ENCODE measurements around the gene FBXW9. TPM values are rescaled to one million over a fixed set of nuclear protein-coding genes. Genes with fewer than 3 reads are reported as not detected.

FBXW9 gene
- total RNA-seq, 6 donors from 2014 or later = 6.5 to 13.7 (median 8.7) TPM

DNA sequence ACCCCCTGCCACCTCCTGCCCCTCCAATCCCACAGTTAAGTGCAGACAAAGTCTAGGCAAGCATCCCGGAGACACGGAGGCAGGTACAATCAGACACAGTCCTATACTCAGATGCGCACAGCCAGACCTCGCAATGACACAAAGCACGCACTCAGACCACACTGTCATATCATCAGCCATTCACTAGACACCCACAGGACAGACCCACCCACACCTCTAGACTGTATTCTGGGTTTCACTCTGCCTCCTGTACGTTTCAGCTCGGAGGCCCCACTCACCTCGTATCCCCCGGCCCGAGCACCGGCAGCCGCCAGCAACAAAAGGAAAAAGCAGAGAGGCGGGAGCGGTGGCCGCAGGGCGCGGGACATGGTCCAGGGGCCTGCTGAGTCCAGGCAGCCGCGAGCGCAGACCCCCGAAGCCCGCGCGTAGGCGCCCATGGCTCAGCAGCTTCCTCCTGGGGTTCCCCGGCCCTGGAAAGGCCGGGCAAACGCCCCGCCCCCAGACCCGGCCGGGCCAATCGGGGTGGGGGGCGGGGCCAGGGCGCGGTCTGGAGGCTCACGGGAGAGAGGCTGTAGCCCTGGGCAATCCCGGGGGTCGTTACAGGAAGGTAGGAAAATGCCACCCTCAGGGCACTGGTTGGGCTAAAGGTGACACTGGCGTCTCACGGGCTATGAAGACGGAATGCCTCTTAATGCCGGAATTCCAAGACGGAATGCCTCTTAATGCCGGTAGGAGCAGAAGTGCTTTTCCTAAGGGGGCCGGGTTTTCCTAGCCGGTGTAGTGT is 30.0 kb downstream of the FBXW9 start, which contains the start of the genes MAN2B1 and WDR83:
Gene MAN2B1 (minus strand): TSS at position 478 of the 784 bp plus-strand sequence. CDS start 41 bp downstream, at position 437.
Gene WDR83 (plus strand): TSS at position 543 of the 784 bp plus-strand sequence. CDS start 2,984 bp downstream, outside the sequence.
- Histone ChIP-seq H3K4me1 (peaks cover 40 to 60% (median 44%) of the 10 kb centered on the region in 4 donors), H3K4me3 (peak within 1 kb of the TSS; percentile 69 to 90 (median 80)), H3K36me3 (peaks cover 0 to 35% (median 22%) of the 10 kb centered on the region in 4 donors), H3K27me3 (no peaks in the 10 kb centered on the region), H3K9me3 (no peaks in the 10 kb centered on the region), H3K27ac (peak within 1 kb of the TSS; percentile 79 to 89 (median 84))
- 2% methylated on average over 24 to 34 of the region's 46 CpGs for WGBS, 2 donors
- peak; percentile 87 for ATAC-seq (ENCODE audit: low FRiP score in 2 of 2)
- TF ChIP-seq POLR2AphosphoS5 (IDR thresholded peaks at IDR 0.05) (peak; percentile 30 to 46), EP300 (IDR thresholded peaks at IDR 0.05) (no peak), POLR2A (IDR thresholded peaks at IDR 0.05) (peak in 3 of 4 donors; percentile 36 to 65 (median 38))
- TF ChIP-seq, protein P1, sequence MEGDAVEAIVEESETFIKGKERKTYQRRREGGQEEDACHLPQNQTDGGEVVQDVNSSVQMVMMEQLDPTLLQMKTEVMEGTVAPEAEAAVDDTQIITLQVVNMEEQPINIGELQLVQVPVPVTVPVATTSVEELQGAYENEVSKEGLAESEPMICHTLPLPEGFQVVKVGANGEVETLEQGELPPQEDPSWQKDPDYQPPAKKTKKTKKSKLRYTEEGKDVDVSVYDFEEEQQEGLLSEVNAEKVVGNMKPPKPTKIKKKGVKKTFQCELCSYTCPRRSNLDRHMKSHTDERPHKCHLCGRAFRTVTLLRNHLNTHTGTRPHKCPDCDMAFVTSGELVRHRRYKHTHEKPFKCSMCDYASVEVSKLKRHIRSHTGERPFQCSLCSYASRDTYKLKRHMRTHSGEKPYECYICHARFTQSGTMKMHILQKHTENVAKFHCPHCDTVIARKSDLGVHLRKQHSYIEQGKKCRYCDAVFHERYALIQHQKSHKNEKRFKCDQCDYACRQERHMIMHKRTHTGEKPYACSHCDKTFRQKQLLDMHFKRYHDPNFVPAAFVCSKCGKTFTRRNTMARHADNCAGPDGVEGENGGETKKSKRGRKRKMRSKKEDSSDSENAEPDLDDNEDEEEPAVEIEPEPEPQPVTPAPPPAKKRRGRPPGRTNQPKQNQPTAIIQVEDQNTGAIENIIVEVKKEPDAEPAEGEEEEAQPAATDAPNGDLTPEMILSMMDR (IDR thresholded peaks at IDR 0.05) = no peak
- peak; percentile 82 to 96 for DNase-seq

DNA sequence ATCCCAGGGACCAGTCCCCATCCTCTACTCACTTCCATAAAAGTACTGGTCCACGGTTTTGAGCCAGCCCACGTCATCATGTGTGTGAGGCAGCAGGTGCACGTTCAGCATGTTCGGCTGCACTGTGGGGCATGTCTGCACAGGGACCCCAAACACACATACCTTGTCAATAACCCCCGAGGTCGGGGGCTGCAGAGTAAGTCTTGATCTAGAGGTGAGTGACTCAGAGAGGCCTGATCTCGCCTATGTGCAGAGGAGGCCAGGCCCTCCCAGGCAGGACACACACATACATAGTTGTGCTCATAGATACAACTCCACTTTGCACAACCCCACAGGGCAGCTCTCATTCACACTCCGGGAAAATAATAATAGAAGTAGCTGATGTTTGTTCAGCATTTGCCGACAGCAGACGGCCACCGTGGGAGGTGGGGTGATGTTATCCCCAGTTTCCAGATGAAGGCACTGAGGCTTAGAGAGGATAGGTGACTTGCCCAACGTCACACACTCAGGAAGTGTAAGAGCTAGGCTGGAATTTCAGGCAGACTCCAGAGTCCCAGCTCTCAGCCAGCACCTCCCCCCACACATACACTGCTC is 30.7 kb downstream of the FBXW9 start:
- peak overlapping the region; percentile 69 to 90 (median 80) for H3K4me3 ChIP-seq
- peak overlapping the region; percentile 79 to 89 (median 84) for H3K27ac ChIP-seq
- ATAC-seq (ENCODE audit: low FRiP score in 2 of 2) = no peak
- 47 to 49% methylated on average over 6 to 12 of the region's 12 CpGs for WGBS, 2 donors
- H3K4me1 ChIP-seq = peaks cover 39 to 54% (median 44%) of the 10 kb centered on the region in 4 donors
- TF ChIP-seq POLR2AphosphoS5 (IDR thresholded peaks at IDR 0.05) = no peak
- TF ChIP-seq POLR2A (IDR thresholded peaks at IDR 0.05) = no peak
- no peak for TF ChIP-seq EP300 (IDR thresholded peaks at IDR 0.05)
- TF ChIP-seq, protein P1 (IDR thresholded peaks at IDR 0.05) = no peak
- peak in 1 of 2 donors; percentile 27 for DNase-seq
- peaks cover 5 to 42% (median 29%) of the 10 kb centered on the region in 4 donors for H3K36me3 ChIP-seq
- H3K27me3 ChIP-seq = no peaks in the 10 kb centered on the region
- H3K9me3 ChIP-seq = no peaks in the 10 kb centered on the region

- H3K27me3 ChIP-seq = no peaks in the 10 kb centered on the region
- no peak for TF ChIP-seq POLR2AphosphoS5 (IDR thresholded peaks at IDR 0.05)
- TF ChIP-seq, protein P1 (IDR thresholded peaks at IDR 0.05) = no peak
- peak in 1 of 4 donors; percentile 33 for TF ChIP-seq POLR2A (IDR thresholded peaks at IDR 0.05)
- peaks cover 34 to 49% (median 38%) of the 10 kb centered on the region in 4 donors for H3K4me1 ChIP-seq
- WGBS, 2 donors = 66 to 74% methylated on average over 7 to 10 of the region's 10 CpGs
- peaks cover 6 to 47% (median 33%) of the 10 kb centered on the region in 4 donors for H3K36me3 ChIP-seq
- DNase-seq (peak in 1 of 2 donors; percentile 84), ATAC-seq (ENCODE audit: low FRiP score in 2 of 2) (peak; percentile 34 to 49)
- peak overlapping the region in 3 of 4 donors; percentile 69 to 90 (median 84) for H3K4me3 ChIP-seq
- H3K27ac ChIP-seq = peak overlapping the region in 3 of 4 donors; percentile 82 to 89 (median 87)
- H3K9me3 ChIP-seq = no peaks in the 10 kb centered on the region
Observed at GRCh38 chr19:12665281-12665573, 31.2 kb downstream of the FBXW9 start.

DNA sequence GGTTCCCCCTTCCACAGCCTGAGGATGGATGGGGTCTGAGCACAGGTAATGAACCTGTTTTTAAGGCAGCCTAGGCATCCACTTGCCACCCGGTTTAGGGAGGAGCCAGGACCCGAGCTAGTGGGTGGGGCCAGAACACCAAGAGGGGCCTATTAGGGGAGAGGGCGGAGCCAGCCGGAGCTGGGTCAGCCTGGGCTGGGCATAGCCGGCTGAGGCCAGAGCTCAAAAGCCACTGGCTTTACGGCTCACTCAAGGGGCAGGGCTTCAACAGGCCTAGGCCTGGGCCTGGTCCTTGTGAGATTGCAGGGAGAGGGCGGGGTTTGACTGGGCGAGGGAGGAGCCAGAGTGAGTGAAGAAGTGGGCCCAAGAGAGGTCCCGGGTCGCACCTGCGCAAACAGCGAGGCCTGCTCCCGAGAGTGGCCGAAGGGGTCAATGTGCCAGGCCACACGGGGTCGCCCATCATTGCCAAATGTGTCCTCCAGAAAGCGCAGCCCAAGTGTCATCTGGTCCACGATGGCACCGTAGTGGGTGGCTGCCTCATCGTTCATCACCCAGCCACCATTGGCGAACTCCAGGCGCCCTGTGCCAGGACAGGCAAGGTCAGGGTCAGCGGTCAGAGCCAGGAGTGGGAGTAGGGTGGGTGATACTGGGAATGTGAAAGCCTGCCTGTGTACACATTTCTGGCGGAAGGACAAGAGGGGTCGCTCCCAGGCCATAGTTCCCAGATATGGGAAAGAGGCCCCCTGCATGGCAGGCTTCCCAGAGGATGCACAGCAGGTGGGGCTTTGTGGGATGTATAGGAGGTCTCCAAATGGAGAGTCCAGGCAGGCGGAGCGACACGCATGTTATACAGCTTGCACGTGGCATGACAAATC is 31.8 kb downstream of the FBXW9 start:
- TF ChIP-seq POLR2AphosphoS5 (IDR thresholded peaks at IDR 0.05) (no peak), EP300 (IDR thresholded peaks at IDR 0.05) (no peak), POLR2A (IDR thresholded peaks at IDR 0.05) (no peak)
- TF ChIP-seq, protein P1 (IDR thresholded peaks at IDR 0.05) = no peak
- H3K4me3 ChIP-seq = no peak overlapping the region
- peaks cover 30 to 44% (median 34%) of the 10 kb centered on the region in 4 donors for H3K4me1 ChIP-seq
- no peak overlapping the region for H3K27ac ChIP-seq
- no peaks in the 10 kb centered on the region for H3K9me3 ChIP-seq
- H3K36me3 ChIP-seq = peaks cover 6 to 53% (median 39%) of the 10 kb centered on the region in 4 donors
- 83 to 90% methylated on average over 22 to 28 of the region's 29 CpGs for WGBS, 2 donors
- ATAC-seq (ENCODE audit: low FRiP score in 2 of 2) (no peak), DNase-seq (peak in 1 of 2 donors; percentile 56)
- no peaks in the 10 kb centered on the region for H3K27me3 ChIP-seq
